Measurements from ENCODE around the gene MAPK13.

MAPK13 gene

GRCh38 chr6:36111526-36111925, 18.8 kb upstream of the MAPK13 start:
- ChIA-PET CTCF (interaction anchor here (3.5 kb wide), 2 partner anchors 11 to 17 kb away, joined by 20 to 30 read pairs; no protein-coding TSS in a partner anchor), POLR2A (no interaction called here)
- no peak for DNase-seq (ENCODE audit: extremely low spot score)
- no peak for TF ChIP-seq CTCF (IDR thresholded peaks at IDR 0.05; ENCODE audit: control extremely low read depth, extremely low read depth, low read depth, missing control alignments)

GRCh38 chr6:36113049-36113448, 17.3 kb upstream of the MAPK13 start:
- no peak for TF ChIP-seq CTCF (IDR thresholded peaks at IDR 0.05; ENCODE audit: control extremely low read depth, extremely low read depth, low read depth, missing control alignments)

GRCh38 chr6:36113703-36114102, 16.6 kb upstream of the MAPK13 start:
- CTCF ChIA-PET: interaction anchor here (0.7 to 3.5 kb wide), 2 partner anchors 9 to 109 kb away, joined by 3 to 20 read pairs; no protein-coding TSS in a partner anchor
- no peak for TF ChIP-seq CTCF (IDR thresholded peaks at IDR 0.05; ENCODE audit: control extremely low read depth, extremely low read depth, low read depth, missing control alignments)
- DNase-seq (ENCODE audit: extremely low spot score): no peak
- POLR2A ChIA-PET: no interaction called here

More at GRCh38 chr6:36113049-36113448, 17.3 kb upstream of the MAPK13 start:
- no peak for DNase-seq (ENCODE audit: extremely low spot score)
- CTCF ChIA-PET: interaction anchor here (3.5 kb wide), 2 partner anchors 10 to 18 kb away, joined by 20 to 30 read pairs; no protein-coding TSS in a partner anchor
- POLR2A ChIA-PET: no interaction called here

- no peak for DNase-seq (ENCODE audit: extremely low spot score)
- no peak for TF ChIP-seq CTCF (IDR thresholded peaks at IDR 0.05; ENCODE audit: control extremely low read depth, extremely low read depth, low read depth, missing control alignments)
- CTCF ChIA-PET: interaction anchor here (2.5 kb wide), 1 partner anchor 20 kb away, joined by 9 read pairs; no protein-coding TSS in a partner anchor
- POLR2A ChIA-PET: no interaction called here
Measured at GRCh38 chr6:36114798-36115408, 15.4 kb upstream of the MAPK13 start.

- POLR2A ChIA-PET: no interaction called here
- DNase-seq (ENCODE audit: extremely low spot score): no peak
- TF ChIP-seq CTCF (IDR thresholded peaks at IDR 0.05; ENCODE audit: control extremely low read depth, extremely low read depth, low read depth, missing control alignments): no peak
- CTCF ChIA-PET: interaction anchor here (2.5 kb wide), 1 partner anchor 20 kb away, joined by 9 read pairs; no protein-coding TSS in a partner anchor
Measured at GRCh38 chr6:36115412-36115811, 14.9 kb upstream of the MAPK13 start.

GRCh38 chr6:36116066-36116864, 14.0 kb upstream of the MAPK13 start:
- ChIA-PET CTCF (interaction anchor here (2.5 kb wide), 1 partner anchor 21 kb away, joined by 9 read pairs; no protein-coding TSS in a partner anchor), POLR2A (no interaction called here)
- no peak for DNase-seq (ENCODE audit: extremely low spot score)
- no peak for TF ChIP-seq CTCF (IDR thresholded peaks at IDR 0.05; ENCODE audit: control extremely low read depth, extremely low read depth, low read depth, missing control alignments)

All from GM10248 (cell line).